Endothelial cell of umbilical vein (primary cell): ENCODE data around the gene NUDT13. TPM values are rescaled to one million over a fixed set of nuclear protein-coding genes. Genes with fewer than 3 reads are reported as not detected.

ENCODE experiments used
- BruUV-seq: library from RNA; stranded (reverse); fragments of 400-500 nt; replicated peaks from 2 replicates; lab custom pipeline; 2021; lab: Mats Ljungman, UMichigan
- CTCF ChIA-PET: fragments of 300-600, 350-600 bp; sonication (Branson Sonifier 250); formaldehyde crosslinking; loops from one replicate; lab custom pipeline; 2021; ENCODE audit warnings: antibody characterized with exemption, inconsistent platforms; lab: Charles Lee
- POLR2A ChIA-PET: fragments of 300-600, 350-600 bp; sonication (Branson Sonifier 250); formaldehyde crosslinking; loops from one replicate; lab custom pipeline; 2021; ENCODE audit warnings: antibody characterized with exemption, inconsistent platforms; lab: Charles Lee
- DNase-seq: peaks from one replicate; pipeline ENCODE4 v3.0.0-alpha.2; 2011; ENCODE audit warnings: low read depth, low spot score
- FAIRE-seq: peaks from 2 replicates; lab custom pipeline; 2011; peaks lifted over from hg19 to GRCh38; lab: Jason Lieb, UNC
- H2AFZ ChIP-seq: 2 replicates; pipeline ENCODE4 v1.6.0; 2012; ENCODE audit warnings: low read depth, low read length, control low read depth, inconsistent platforms
- H3K27ac ChIP-seq: 2 replicates; pipeline ENCODE4 v1.5.1; 2011; ENCODE audit warnings: low read depth, mild to moderate bottlenecking, control low read depth, low read length, moderate library complexity; ENCODE audit not compliant: insufficient read depth
- H3K27me3 ChIP-seq, 2 experiments: 2 replicates each; pipeline versions ENCODE4 v1.6.0 to v1.6.1; 2011; ENCODE audit warnings: low read length in 2 of 2, mixed read lengths in 1 of 2; ENCODE audit not compliant: control insufficient read depth in 2 of 2, insufficient read depth in 2 of 2
- H3K36me3 ChIP-seq, 2 experiments: 2 replicates in 1 of 2; 3 replicates in 1 of 2; pipeline ENCODE4 v1.5.1; 2011; ENCODE audit warnings: low read length in 2 of 2, mild to moderate bottlenecking in 1 of 2, moderate library complexity in 1 of 2; ENCODE audit not compliant: control insufficient read depth in 2 of 2, insufficient read depth in 2 of 2; ENCODE audit errors: extremely low read depth in 1 of 2
- H3K4me1 ChIP-seq: 3 replicates; pipeline ENCODE4 v1.5.1; 2011; ENCODE audit warnings: mild to moderate bottlenecking, low read length; ENCODE audit not compliant: control insufficient read depth, insufficient read depth; ENCODE audit errors: extremely low read depth
- H3K4me2 ChIP-seq: 2 replicates; pipeline ENCODE4 v1.6.1; 2011; ENCODE audit warnings: low read length, control low read depth, mixed read lengths; ENCODE audit not compliant: insufficient read depth
- H3K4me3 ChIP-seq, 3 experiments: fragments of 200-600 bp in 1 of 3; sonication (generic), shearing (Covaris generic) in 1 of 3; replicated peaks in 1 of 3; 2 replicates each; pipeline ENCODE4 v1.5.1; 2011 to 2016; ENCODE audit warnings: control low read depth in 3 of 3, low read length in 3 of 3, mild to moderate bottlenecking in 2 of 3, inconsistent platforms in 1 of 3, low read depth in 1 of 3, moderate library complexity in 1 of 3; ENCODE audit not compliant: insufficient read depth in 1 of 3
- H3K79me2 ChIP-seq: 2 replicates; pipeline ENCODE4 v1.6.0; 2012; ENCODE audit warnings: low read length, inconsistent platforms; ENCODE audit not compliant: control insufficient read depth, insufficient read depth
- H3K9ac ChIP-seq: replicated peaks from 2 replicates; pipeline ENCODE3; 2011; ENCODE audit warnings: low read length, control low read depth; ENCODE audit not compliant: insufficient read depth; ENCODE audit errors: extremely low read depth
- H3K9me1 ChIP-seq: replicated peaks from 3 replicates; pipeline ENCODE4 v1.6.0; 2011; ENCODE audit warnings: mild to moderate bottlenecking, low read length; ENCODE audit not compliant: control insufficient read depth, insufficient read depth; ENCODE audit errors: extremely low read depth
- H3K9me3 ChIP-seq: replicated peaks from 2 replicates; pipeline ENCODE4 v1.5.1; 2012; ENCODE audit warnings: low read length, inconsistent platforms; ENCODE audit not compliant: control insufficient read depth, insufficient read depth
- H4K20me1 ChIP-seq: replicated peaks from 2 replicates; pipeline ENCODE3; 2011; ENCODE audit warnings: mild to moderate bottlenecking, low read length; ENCODE audit not compliant: control insufficient read depth, insufficient read depth; ENCODE audit errors: extremely low read depth
- EZH2 ChIP-seq: IDR thresholded peaks from 2 replicates; pipeline ENCODE4 v1.6.1; 2012; ENCODE audit warnings: borderline replicate concordance, low read depth, mild to moderate bottlenecking, moderate library complexity, low read length, inconsistent platforms; ENCODE audit not compliant: severe bottlenecking
- JUN ChIP-seq: IDR thresholded peaks from 2 replicates; pipeline ENCODE4 v1.6.1; 2011; ENCODE audit warnings: borderline replicate concordance, low read depth; ENCODE audit not compliant: insufficient read length, insufficient read depth
- POLR2A ChIP-seq: IDR thresholded peaks from 2 replicates; pipeline ENCODE4 v1.6.1; 2012; ENCODE audit warnings: low read depth, mild to moderate bottlenecking, control low read depth, low read length
- POLR2AphosphoS5 ChIP-seq: IDR thresholded peaks from 2 replicates; pipeline ENCODE4 v1.6.1; 2012; ENCODE audit warnings: low read depth, mild to moderate bottlenecking, control low read depth, low read length, moderate library complexity; ENCODE audit not compliant: insufficient read depth
- dilution Hi-C: fragments of 300-500 bp; cut with MboI; formaldehyde crosslinking; loops from one replicate; pipeline ENCODE4 v1.15.0; 2019; ENCODE audit warnings: low sequenced_read_pairs; ENCODE audit not compliant: extremely low pct_ligation_motif_present
- intact Hi-C: fragments of 100-400 bp; cut with micrococcal nuclease; formaldehyde crosslinking; loops from one replicate; pipeline ENCODE4 v1.10.0; 2022
- polyA plus RNA-seq, 4 experiments: library from polyadenylated mRNA; depleted of rRNA in 3 of 4; stranded (reverse) in 3 of 4; unstranded in 1 of 4; fragments of >200 nt; gene quantifications; 2 replicates each; pipeline versions ENCODE4 v1.2.1 to v1.2.3, GENCODE V29; 2011 to 2012; ENCODE audit warnings: missing spikeins in 1 of 4
- total RNA-seq: library from RNA; stranded (reverse); gene quantifications from 2 replicates; pipeline ENCODE4 v1.2.3, GENCODE V29; 2021
- TF ChIP-seq, protein P1 (sequence below), 2 donors: IDR thresholded peaks; 1 replicate in 1 of 2; 2 replicates in 1 of 2; pipeline ENCODE4 v1.5.1; 2011; ENCODE audit warnings: low read length in 2 of 2, mild to moderate bottlenecking in 2 of 2, moderate library complexity in 2 of 2, control low read depth in 1 of 2, inconsistent platforms in 1 of 2, low read depth in 1 of 2; ENCODE audit not compliant: insufficient read depth in 1 of 2; ENCODE audit errors: extremely low read depth in 1 of 2

Gene NUDT13
- total and polyA plus RNA-seq, 2 donors (not counting 3 experiments of a cell fraction or from before 2014, with no cell fraction given): 1.6 to 2.3 TPM

DNA sequence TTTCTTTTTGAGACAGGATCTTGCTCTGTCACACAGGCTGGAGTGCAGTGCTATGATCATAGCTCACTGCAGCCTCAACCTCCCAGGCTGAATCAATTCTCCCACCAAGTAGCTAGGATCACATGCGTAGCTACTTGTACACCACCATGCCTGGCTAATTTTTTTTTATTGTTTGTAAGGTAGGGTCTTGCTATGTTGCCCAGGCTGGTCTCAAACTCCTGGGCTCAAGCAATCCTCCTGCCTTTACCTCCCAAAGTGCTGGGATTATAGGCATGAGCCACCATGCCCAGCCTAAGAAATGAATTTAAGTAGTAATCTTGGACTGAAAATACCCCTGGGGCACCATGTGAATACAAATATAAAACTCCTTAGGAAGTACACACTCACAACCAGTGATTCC is 5.8 kb downstream of the NUDT13 start:
- Histone ChIP-seq H3K9ac (no peak overlapping the region), H3K27me3 (no peaks in the 10 kb centered on the region), H4K20me1 (no peaks in the 10 kb centered on the region), H3K79me2 (no peaks in the 10 kb centered on the region), H3K9me3 (no peaks in the 10 kb centered on the region), H2AFZ (no peak overlapping the region), H3K27ac (no peak overlapping the region), H3K4me1 (peaks cover 12% of the 10 kb centered on the region), H3K9me1 (no peaks in the 10 kb centered on the region), H3K4me2 (no peak overlapping the region), H3K4me3 (no peak overlapping the region), H3K36me3 (no peaks in the 10 kb centered on the region)
- CTCF ChIA-PET: no interaction called here
- TF ChIP-seq JUN (no peak), POLR2AphosphoS5 (no peak), EZH2 (no peak), POLR2A (no peak)
- TF ChIP-seq, protein P1, sequence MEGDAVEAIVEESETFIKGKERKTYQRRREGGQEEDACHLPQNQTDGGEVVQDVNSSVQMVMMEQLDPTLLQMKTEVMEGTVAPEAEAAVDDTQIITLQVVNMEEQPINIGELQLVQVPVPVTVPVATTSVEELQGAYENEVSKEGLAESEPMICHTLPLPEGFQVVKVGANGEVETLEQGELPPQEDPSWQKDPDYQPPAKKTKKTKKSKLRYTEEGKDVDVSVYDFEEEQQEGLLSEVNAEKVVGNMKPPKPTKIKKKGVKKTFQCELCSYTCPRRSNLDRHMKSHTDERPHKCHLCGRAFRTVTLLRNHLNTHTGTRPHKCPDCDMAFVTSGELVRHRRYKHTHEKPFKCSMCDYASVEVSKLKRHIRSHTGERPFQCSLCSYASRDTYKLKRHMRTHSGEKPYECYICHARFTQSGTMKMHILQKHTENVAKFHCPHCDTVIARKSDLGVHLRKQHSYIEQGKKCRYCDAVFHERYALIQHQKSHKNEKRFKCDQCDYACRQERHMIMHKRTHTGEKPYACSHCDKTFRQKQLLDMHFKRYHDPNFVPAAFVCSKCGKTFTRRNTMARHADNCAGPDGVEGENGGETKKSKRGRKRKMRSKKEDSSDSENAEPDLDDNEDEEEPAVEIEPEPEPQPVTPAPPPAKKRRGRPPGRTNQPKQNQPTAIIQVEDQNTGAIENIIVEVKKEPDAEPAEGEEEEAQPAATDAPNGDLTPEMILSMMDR (IDR thresholded peaks at IDR 0.05; ENCODE audit: extremely low read depth in 1 of 2, insufficient read depth in 1 of 2, low read depth in 1 of 2, low read length in 2 of 2): no peak
- no peak for DNase-seq
- POLR2A ChIA-PET: no interaction called here
- BruUV-seq: no TSS peak
- dilution Hi-C loops (no loop called here), intact Hi-C loops (no loop called here)
- FAIRE-seq: no peak
